ENCODE results near the gene MED31.

DNA sequence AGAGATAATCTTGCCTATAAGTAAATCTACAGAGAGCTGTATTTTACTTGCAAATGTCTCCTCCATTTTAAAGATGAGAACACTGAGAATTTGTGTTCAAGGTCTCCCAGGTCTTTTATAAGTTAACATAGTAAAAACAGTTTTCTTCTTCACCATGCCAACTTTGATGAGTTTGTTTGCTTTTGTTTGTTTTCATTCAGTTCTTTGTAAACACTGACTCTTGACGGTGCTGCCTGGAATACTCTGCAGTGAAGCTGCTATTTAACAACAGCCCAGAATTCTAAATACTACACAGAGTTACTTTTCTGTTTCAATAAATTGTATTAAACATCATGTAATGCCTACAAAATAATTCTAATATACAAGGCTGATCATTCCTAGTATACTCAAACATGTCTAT, 53.7 kb downstream of the MED31 start:
- no peak for TF ChIP-seq POLR2A (IDR thresholded peaks at IDR 0.05)
- TF ChIP-seq, protein P1, sequence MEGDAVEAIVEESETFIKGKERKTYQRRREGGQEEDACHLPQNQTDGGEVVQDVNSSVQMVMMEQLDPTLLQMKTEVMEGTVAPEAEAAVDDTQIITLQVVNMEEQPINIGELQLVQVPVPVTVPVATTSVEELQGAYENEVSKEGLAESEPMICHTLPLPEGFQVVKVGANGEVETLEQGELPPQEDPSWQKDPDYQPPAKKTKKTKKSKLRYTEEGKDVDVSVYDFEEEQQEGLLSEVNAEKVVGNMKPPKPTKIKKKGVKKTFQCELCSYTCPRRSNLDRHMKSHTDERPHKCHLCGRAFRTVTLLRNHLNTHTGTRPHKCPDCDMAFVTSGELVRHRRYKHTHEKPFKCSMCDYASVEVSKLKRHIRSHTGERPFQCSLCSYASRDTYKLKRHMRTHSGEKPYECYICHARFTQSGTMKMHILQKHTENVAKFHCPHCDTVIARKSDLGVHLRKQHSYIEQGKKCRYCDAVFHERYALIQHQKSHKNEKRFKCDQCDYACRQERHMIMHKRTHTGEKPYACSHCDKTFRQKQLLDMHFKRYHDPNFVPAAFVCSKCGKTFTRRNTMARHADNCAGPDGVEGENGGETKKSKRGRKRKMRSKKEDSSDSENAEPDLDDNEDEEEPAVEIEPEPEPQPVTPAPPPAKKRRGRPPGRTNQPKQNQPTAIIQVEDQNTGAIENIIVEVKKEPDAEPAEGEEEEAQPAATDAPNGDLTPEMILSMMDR (IDR thresholded peaks at IDR 0.05), result no peak

All from testis (tissue), 2 donors.